Midbrain (tissue), 1 donor: Measurements from ENCODE around the gene FGFBP1.
"Not testable (repeated sequence)": the region's sequence is repeated elsewhere in the genome, so short reads cannot be mapped to it uniquely, and the experiment has no call there.

ENCODE experiments used
- DNase-seq: peaks from one replicate; lab custom pipeline; 2025; lab: John Stamatoyannopoulos, UW

The FGFBP1 gene

GRCh38 chr4:15945516-15945915 is 7.0 kb upstream of the FGFBP1 start:
- DNase-seq, result no peak

DNA sequence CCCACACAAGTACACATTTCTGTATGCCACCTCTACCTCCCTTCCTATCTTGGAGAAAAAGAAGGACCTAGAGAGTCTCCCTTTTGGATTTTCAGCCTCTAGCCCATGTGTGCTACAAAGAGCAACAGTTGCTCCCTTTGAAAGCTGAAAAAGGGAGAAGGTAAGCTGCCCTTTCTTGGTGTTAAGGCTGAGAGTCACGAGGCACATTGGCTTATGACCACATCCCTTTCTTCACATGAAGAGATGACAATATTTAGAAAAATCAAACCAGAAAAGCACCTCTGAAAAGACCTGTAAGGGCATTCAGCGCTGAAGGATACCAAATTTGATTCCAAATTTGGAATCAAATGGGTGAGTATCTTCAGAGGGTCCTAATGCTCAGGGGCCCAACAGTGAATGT is 6.4 kb upstream of the FGFBP1 start:
- no peak for DNase-seq

DNA sequence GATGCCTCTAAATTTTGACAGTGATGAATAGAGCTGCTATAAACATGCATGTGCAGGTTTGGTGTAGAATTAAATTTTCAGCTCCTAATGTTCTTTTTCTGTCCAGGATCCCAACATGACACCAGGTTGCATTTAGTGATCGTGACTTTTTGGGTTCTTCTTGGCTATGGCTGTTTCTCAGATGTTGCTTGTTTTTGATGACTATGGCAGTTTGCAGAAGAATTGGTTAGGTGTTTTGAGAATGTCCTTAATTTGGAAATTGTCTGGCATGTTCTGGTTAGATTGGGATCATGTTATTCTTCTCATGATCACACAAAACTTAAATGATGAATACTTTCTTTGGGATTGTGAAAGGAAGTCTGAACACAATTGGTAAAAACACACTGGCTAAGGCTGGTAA is 3.7 kb upstream of the FGFBP1 start:
- DNase-seq, result no peak

DNA sequence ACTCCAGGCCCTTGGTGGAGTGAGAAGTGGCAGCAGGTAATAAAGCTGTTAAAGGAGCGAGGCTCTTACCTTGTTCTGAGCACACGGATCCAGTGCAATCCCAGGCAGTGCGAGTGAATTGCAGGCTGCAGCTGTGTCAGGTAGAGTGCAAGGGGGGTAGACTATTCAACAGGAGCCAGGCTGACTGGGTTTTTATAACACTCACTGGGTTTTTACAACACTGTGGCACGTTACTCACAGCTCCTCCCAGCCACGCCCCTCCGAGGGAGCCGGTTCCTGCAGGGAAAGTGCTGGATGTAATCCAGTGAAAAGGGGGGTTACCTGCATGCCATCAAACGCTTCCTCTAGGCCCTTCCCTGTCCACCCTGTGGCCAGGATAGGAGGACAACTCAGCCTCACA is 358 bp downstream of the FGFBP1 start:
- DNase-seq, result no peak

DNA sequence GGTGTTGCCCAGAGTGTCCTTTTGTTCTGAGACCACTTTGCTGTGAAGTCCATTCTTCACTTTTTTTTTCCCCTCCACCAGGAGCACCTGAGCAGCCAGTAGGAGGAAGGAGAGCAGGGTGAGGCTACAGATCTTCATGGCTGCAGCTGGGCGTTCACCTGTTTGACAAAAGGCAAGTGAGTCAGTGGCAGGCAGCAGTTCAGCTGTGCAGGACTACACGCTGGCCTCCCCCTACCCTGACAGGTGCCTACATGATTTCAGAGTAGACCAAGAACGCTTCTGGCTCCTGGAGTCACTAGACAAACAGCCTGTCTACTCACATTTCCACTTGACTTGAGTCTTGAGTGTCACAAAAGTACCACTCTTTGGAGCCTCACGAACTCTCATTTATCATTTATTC is 2.0 kb downstream of the FGFBP1 start:
- DNase-seq, result no peak

- DNase-seq, result no peak
Measured at GRCh38 chr4:15935504-15936402, 2.8 kb downstream of the FGFBP1 start.

GRCh38 chr4:15934259-15934658 is 4.3 kb downstream of the FGFBP1 start:
- DNase-seq, result no peak

DNA sequence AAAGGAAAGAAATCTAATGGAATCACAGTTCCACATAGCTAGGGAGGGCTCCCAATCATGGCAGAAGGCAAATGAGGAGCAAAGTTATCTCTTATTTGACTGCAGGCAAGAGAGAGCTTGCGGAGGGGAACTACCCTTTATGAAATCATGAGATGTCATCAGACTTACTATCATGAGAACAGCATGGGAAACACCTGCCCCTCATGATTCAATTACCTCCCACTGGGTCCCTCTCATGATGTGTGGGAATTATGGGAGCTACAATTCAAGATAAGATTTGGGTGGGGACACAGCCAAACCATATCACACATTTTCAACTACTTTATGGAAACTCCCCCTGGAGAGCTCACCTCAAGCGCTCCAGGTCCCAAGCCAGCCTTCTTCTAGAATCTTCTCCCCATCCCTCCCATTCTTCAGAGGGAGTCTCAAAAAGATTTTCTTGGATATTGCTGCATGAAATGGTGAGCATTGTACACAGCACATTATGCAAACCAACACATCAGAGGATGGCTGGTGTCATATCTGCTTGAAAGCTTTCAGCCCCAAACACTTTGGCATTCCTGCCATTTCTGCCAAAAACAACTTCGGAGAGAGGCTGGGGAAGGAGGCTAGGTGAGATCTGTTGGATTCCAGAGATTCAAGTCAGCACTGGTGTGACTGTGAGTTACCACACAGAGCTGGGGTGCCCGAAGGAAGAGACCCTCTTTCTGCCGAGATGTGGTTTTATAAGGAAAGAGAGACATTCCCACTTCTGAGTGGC is 6.9 kb downstream of the FGFBP1 start:
- DNase-seq, result no peak

DNA sequence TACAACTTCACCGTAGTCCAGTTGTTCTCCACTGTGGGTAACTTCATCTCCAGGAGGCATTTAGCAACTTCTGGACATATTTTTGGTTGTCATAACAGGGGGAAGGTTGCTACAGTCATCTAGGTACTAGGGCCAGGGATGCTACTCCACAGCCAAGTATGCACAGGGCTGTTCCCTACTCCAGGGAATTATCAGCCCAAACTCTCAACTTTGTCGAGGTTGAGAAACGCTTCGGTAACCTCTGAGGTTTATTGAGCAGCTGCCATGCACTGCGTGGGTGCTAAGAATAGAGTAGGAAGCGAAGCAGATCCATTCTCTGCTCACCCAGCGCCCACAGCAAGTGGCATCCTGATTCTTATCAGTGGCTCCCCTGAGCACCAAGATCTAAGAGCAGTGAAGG is 8.2 kb downstream of the FGFBP1 start:
- DNase-seq, result no peak

GRCh38 chr4:15929540-15929939 is 9.0 kb downstream of the FGFBP1 start:
- DNase-seq, result no peak

GRCh38 chr4:15928883-15929282 is 9.7 kb downstream of the FGFBP1 start:
- DNase-seq, result no peak

- DNase-seq, result no peak
Measured at GRCh38 chr4:15926486-15926885, 12.1 kb downstream of the FGFBP1 start.

DNA sequence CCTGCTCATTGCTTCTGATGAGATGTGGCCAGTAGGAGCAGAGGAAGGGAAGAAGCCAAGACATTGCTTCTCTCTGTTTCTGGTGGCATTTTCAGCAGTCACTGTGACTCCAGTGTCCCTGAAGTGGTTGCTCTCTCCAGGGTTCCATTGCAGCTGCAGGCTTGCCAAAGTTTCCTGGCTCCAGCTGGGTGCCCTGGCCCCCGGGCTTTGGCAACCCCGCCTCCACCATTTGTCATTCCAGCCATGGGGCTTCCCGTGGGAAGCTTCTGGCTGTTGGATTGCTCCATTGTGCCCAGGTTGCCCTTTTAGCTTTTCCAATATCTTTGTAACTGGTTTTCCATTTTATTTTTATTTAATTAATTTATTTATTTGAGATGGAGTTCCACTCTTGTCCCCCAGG is 12.7 kb downstream of the FGFBP1 start:
- DNase-seq, result no peak

GRCh38 chr4:15921592-15921932 is 17.0 kb downstream of the FGFBP1 start:
- no peak for DNase-seq

DNA sequence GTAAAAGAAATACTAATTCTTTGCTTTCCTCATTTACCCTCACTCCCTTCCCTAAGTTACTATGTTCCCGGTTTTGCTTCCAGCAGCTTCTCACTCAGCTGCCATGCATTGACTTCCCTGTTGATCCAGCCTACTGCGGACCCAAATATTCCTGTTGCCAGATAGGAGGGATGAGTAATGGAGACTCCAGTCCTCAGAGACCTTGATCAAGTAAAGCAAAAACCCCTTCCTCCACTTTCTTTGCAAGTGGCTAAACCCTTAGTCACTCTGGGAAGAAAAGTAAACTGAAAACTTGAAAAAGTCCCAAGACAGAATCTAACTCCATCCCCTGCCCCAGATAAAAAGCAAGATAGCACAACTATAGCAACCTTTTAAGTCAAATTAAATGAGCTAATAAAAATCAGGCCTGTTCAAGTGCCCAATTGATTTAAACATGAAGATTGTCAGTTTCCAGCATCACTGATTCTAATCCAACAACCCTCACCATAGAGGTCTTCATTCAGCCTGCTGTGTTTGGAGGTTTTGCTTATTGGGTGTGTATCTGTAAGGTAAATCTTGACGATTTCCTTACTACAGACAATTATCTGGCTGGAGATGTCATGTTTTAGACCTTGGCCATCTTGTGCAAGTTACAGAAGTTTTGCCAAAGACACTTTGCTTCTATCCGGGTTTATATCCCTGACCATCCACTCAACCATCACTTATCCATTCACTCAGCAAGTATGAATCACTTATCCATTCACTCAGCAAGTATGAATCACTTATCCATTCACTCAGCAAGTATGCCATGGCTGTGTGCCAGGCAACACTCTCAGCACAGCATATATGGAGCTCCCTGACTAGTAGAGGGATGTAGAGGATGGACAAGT is 17.6 kb downstream of the FGFBP1 start:
- no peak for DNase-seq

GRCh38 chr4:15918484-15919129 is 19.9 kb downstream of the FGFBP1 start:
- DNase-seq, result no peak

GRCh38 chr4:15917297-15917696 is 21.2 kb downstream of the FGFBP1 start:
- no peak for DNase-seq

- not testable (repeated sequence) for DNase-seq
Measured at GRCh38 chr4:15916358-15916757, 22.2 kb downstream of the FGFBP1 start.

DNA sequence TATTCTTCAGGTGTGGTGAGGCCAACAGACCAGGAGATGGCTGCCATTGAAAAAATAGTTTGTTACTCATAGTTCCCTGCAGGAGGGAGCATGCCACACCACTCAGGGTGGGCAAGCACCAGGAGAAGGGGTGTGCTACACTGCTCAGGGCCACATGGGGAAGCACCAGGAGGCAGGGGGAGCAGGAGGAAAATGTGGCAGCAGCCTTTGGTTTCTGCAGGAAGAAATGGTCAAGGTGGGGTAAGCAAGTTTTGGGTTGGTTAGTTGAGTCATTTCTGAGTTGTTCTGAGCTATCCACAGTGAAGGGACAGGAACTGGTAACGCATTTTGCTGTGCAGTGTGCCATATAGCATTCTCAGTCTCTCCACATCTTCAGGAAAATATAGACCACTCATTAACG is 23.8 kb downstream of the FGFBP1 start:
- no peak for DNase-seq

GRCh38 chr4:15914291-15914690 is 24.2 kb downstream of the FGFBP1 start:
- DNase-seq, result no peak

DNA sequence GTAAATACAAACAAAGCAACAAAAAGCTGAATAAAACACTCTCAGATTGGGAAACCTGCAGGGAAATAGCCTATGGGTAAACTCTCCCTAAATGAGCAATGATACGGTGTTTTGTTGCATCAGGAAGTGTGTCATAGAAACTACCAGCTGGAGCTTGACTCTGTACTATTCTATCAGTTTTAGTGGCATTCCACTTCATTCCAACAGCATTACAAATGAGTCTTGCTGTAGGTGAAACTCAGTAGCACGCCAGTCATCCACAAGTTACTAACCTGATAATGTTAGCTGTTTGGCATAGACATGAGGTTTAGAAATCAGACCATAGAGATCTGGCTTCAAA is 24.9 kb downstream of the FGFBP1 start:
- DNase-seq, result no peak
